ENCODE results near the gene MYO5B.
A peak's percentile ranks its signal among the peaks of the same experiment; 100 is the strongest.

Gene MYO5B

GRCh38 chr18:49926106-49926745 lies 268.7 kb downstream of the MYO5B start:
- DNase-seq (ENCODE audit: low read depth in 2 of 2, low spot score in 1 of 2) = no peak

- no peak for DNase-seq (ENCODE audit: low read depth in 2 of 2, low spot score in 1 of 2)
Observed at GRCh38 chr18:49924293-49924983, 270.5 kb downstream of the MYO5B start.

- no peak for DNase-seq (ENCODE audit: low read depth in 2 of 2, low spot score in 1 of 2)
Observed at GRCh38 chr18:49922228-49922627, 272.7 kb downstream of the MYO5B start.

- no peak for DNase-seq (ENCODE audit: low read depth in 2 of 2, low spot score in 1 of 2)
Observed at GRCh38 chr18:49921318-49921985, 273.5 kb downstream of the MYO5B start.

- no peak for DNase-seq (ENCODE audit: low read depth in 2 of 2, low spot score in 1 of 2)
Observed at GRCh38 chr18:49920731-49921130, 274.2 kb downstream of the MYO5B start.

GRCh38 chr18:49917742-49918141 lies 277.2 kb downstream of the MYO5B start:
- no peak for DNase-seq (ENCODE audit: low read depth in 2 of 2, low spot score in 1 of 2)

- DNase-seq (ENCODE audit: low read depth in 2 of 2, low spot score in 1 of 2) = no peak
Observed at GRCh38 chr18:49915352-49915751, 279.6 kb downstream of the MYO5B start.

GRCh38 chr18:49913221-49913620 lies 281.7 kb downstream of the MYO5B start:
- DNase-seq (ENCODE audit: low read depth in 2 of 2, low spot score in 1 of 2) = no peak

GRCh38 chr18:49911427-49911826 lies 283.5 kb downstream of the MYO5B start:
- DNase-seq (ENCODE audit: low read depth in 2 of 2, low spot score in 1 of 2) = no peak

GRCh38 chr18:49910986-49911385 lies 284.0 kb downstream of the MYO5B start:
- DNase-seq (ENCODE audit: low read depth in 2 of 2, low spot score in 1 of 2) = no peak

- no peak for DNase-seq (ENCODE audit: low read depth in 2 of 2, low spot score in 1 of 2)
Observed at GRCh38 chr18:49910019-49910418, 284.9 kb downstream of the MYO5B start.

- DNase-seq (ENCODE audit: low read depth in 2 of 2, low spot score in 1 of 2) = no peak
Observed at GRCh38 chr18:49907346-49907929, 287.5 kb downstream of the MYO5B start.

- DNase-seq (ENCODE audit: low read depth in 2 of 2, low spot score in 1 of 2) = no peak
Observed at GRCh38 chr18:49905771-49906170, 289.2 kb downstream of the MYO5B start.

- DNase-seq (ENCODE audit: low read depth in 2 of 2, low spot score in 1 of 2) = no peak
Observed at GRCh38 chr18:49904871-49905555, 289.9 kb downstream of the MYO5B start.

- DNase-seq (ENCODE audit: low read depth in 2 of 2, low spot score in 1 of 2) = no peak
Observed at GRCh38 chr18:49901862-49902340, 293.0 kb downstream of the MYO5B start.

- DNase-seq (ENCODE audit: low read depth in 2 of 2, low spot score in 1 of 2) = no peak
Observed at GRCh38 chr18:49899657-49900330, 295.2 kb downstream of the MYO5B start.

- DNase-seq (ENCODE audit: low read depth in 2 of 2, low spot score in 1 of 2) = peak; percentile 6 to 26
Observed at GRCh38 chr18:49898421-49898820, 296.5 kb downstream of the MYO5B start.

GRCh38 chr18:49894517-49895226 lies 300.3 kb downstream of the MYO5B start:
- DNase-seq (ENCODE audit: low read depth in 2 of 2, low spot score in 1 of 2) = no peak

GRCh38 chr18:49893036-49893435 lies 301.9 kb downstream of the MYO5B start:
- DNase-seq (ENCODE audit: low read depth in 2 of 2, low spot score in 1 of 2) = no peak
